Breast epithelium (tissue), 3 donors: ENCODE measurements around the gene SPATA3.

Experiments used
- CTCF ChIP-seq, 3 donors: fragments of 450-650 bp; IDR thresholded peaks; one replicate each; pipeline ENCODE4 v1.5.1; 2016 to 2017; ENCODE audit warnings: antibody characterized with exemption in 3 of 3, mild to moderate bottlenecking in 3 of 3, moderate library complexity in 3 of 3
- POLR2A ChIP-seq: fragments of 450-650 bp; IDR thresholded peaks from one replicate; pipeline ENCODE4 v1.6.1; 2016; ENCODE audit warnings: antibody characterized with exemption, mild to moderate bottlenecking, moderate library complexity
- POLR2AphosphoS5 ChIP-seq, 3 donors: sonication (generic); formaldehyde crosslinking; IDR thresholded peaks; one replicate each; pipeline ENCODE4 v1.6.1; 2017; ENCODE audit warnings: antibody characterized with exemption in 3 of 3

- no peak for TF ChIP-seq CTCF (IDR thresholded peaks at IDR 0.05)
- TF ChIP-seq POLR2A = no peak
- TF ChIP-seq POLR2AphosphoS5 (IDR thresholded peaks at IDR 0.05) = no peak
These were observed 28.8 kb upstream of the SPATA3 start for GRCh38 chr2:230967113-230967512.
